Prostate gland (tissue), 2 donors: ENCODE results near the gene CFAP100.

Experiments used
- POLR2A ChIP-seq: fragments of 450-650 bp; IDR thresholded peaks from one replicate; pipeline ENCODE4 v1.6.1; 2016; ENCODE audit warnings: antibody characterized with exemption, mild to moderate bottlenecking
- POLR2AphosphoS5 ChIP-seq: sonication (generic); formaldehyde crosslinking; IDR thresholded peaks from one replicate; pipeline ENCODE4 v1.6.1; 2017; ENCODE audit warnings: antibody characterized with exemption
- TF ChIP-seq, protein P1 (sequence below), 4 experiments: fragments of 200-600 bp in 2 of 4; fragments of 450-650 bp in 2 of 4; sonication (generic) in 2 of 4; IDR thresholded peaks; 1 replicate in 3 of 4; 2 replicates in 1 of 4; pipeline ENCODE4 v1.5.1; 2016 to 2019; ENCODE audit warnings: antibody characterized with exemption in 4 of 4, mild to moderate bottlenecking in 2 of 4, moderate library complexity in 2 of 4

GRCh38 chr3:126448893-126449180 lies 54.1 kb downstream of the CFAP100 start:
- TF ChIP-seq, protein P1, sequence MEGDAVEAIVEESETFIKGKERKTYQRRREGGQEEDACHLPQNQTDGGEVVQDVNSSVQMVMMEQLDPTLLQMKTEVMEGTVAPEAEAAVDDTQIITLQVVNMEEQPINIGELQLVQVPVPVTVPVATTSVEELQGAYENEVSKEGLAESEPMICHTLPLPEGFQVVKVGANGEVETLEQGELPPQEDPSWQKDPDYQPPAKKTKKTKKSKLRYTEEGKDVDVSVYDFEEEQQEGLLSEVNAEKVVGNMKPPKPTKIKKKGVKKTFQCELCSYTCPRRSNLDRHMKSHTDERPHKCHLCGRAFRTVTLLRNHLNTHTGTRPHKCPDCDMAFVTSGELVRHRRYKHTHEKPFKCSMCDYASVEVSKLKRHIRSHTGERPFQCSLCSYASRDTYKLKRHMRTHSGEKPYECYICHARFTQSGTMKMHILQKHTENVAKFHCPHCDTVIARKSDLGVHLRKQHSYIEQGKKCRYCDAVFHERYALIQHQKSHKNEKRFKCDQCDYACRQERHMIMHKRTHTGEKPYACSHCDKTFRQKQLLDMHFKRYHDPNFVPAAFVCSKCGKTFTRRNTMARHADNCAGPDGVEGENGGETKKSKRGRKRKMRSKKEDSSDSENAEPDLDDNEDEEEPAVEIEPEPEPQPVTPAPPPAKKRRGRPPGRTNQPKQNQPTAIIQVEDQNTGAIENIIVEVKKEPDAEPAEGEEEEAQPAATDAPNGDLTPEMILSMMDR (IDR thresholded peaks at IDR 0.05) = no peak
- TF ChIP-seq POLR2AphosphoS5 = no peak
- no peak for TF ChIP-seq POLR2A
